NCI-H1694 (cell line): ENCODE results near the gene TK2.

ENCODE experiments used
- DNase-seq: peaks from one replicate; lab custom pipeline; 2025; lab: John Stamatoyannopoulos, UW

Gene TK2

DNA sequence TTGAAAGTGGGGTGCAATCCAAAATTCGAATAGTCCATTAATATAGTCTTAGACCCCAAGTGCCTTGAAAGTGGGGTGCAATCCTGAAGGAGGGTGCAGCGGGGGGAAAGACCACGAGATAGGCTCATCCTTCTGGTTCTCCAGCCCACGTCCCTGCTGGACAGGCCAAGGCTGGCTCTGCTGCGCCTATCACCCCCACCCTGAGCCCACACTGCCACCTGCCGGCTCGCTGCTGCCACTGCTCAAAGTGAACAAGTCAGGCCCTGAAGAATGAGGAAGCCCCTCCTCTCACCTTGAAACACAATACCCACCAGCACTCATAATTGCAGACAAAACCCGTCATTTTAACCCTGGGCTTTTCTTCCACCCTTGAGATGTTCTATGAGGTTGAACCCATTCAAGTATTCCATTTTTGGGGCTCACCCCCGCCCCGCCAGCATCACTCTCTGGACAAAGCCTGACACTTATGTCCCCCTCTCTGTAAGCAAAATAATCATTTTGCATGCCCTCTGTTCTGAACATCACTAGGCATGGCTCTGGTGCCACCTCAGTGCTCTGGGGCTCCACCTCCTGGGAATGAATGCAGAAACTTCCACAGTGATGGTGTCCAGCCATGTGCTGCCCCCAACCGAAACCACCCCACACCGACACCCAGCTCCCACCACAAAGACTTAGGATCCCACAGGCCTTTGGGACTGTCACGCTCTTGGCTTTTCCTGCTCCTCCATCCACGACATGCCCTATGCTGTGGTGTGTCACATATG, 66.1 kb downstream of the TK2 start:
- DNase-seq = peak; percentile 27

- no peak for DNase-seq
Measured at GRCh38 chr16:66481943-66482390, 68.0 kb downstream of the TK2 start.

- DNase-seq = no peak
Measured at GRCh38 chr16:66481081-66481942, 68.6 kb downstream of the TK2 start.

DNA sequence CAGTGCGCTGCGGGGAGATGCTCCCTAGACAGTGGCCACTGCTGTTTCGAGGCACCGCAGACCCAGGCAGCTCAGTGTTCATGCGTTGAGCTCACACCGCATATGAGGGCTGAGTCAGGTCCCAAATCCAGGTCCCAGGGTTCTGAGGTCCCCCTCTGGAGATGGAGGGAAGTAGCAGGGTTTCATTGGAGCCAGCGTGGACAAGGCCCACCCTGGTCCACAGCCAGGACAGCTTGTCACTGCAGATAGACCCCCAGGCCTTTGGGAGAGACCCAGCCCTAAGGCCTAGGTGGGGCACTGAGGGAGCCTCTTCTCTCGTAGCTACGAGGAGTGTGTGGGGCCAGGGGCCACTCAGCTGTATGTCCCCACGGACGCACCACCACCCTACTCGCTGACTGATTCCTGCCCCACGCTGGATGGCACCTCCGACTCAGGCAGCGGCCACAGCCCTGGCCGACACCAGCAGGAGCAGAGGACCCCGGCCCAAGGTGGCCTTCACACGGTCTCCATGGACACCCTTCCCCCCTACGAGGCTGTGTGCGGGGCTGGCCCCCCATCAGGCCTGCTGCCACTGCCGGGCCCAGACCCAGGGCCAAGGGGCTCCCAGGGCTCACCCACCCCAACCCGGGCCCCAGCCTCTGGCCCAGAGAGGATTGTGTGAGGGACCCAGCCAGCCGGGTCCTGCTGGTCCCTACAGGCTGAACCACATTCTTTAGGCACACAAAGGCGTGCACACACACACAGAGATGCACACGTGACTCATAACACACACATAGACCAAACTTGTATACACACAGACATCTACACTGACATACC, 69.4 kb downstream of the TK2 start:
- DNase-seq = no peak

DNA sequence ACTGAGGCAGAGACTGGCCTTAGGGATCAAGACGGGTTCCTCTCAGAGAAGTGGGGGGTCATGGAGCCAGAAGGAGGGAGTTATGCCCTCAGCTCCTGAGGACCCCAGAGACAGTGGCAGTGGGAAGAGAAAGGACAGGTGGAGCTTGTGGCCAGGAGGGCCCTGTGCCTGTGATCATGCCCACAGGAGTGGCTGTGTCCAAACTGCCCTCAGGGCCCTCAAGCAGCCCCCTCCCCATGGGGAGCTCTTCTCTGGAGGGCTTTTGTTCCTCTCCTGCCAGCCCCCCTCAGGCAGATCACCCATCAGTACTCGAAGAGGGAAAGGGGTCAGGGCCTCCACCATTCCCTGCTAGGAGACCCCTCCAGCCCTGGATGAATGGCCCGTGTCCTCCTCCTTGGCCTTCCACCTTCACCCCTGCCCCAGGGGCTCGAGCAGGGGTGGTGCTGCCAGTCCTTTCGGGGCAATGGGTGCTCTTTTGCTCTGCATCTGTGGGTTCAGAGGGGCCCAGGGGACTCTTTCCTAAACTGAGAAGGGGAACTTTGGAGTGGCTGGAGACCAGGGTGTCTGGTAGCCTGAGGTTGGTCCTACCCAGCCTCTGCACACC, 70.2 kb downstream of the TK2 start:
- no peak for DNase-seq

- peak; percentile 43 for DNase-seq
Measured at GRCh38 chr16:66478733-66479511, 71.0 kb downstream of the TK2 start.

DNA sequence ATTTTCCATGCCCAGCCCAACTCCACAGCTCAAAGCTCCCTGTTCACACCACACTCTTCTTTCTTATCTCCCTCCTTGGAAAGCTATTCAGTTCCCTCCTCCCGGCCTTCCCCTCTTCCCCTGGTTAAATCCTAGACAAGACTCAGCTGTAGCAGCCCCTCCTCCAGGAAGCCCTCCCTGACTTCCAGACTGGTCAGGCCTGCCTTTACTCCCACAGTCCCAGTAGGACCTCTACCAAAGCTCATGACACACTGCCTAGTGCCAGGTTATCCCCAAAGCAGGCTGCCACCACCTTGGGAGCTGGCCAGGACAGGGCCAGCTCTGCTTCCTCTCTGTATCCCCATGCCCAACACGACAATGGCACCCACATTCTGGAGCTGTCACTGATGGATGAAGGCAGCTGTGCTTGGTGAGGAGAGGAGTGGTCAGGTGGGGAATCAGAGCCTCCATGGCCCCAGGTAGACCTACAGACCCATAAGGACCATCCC, 72.8 kb downstream of the TK2 start:
- no peak for DNase-seq

DNA sequence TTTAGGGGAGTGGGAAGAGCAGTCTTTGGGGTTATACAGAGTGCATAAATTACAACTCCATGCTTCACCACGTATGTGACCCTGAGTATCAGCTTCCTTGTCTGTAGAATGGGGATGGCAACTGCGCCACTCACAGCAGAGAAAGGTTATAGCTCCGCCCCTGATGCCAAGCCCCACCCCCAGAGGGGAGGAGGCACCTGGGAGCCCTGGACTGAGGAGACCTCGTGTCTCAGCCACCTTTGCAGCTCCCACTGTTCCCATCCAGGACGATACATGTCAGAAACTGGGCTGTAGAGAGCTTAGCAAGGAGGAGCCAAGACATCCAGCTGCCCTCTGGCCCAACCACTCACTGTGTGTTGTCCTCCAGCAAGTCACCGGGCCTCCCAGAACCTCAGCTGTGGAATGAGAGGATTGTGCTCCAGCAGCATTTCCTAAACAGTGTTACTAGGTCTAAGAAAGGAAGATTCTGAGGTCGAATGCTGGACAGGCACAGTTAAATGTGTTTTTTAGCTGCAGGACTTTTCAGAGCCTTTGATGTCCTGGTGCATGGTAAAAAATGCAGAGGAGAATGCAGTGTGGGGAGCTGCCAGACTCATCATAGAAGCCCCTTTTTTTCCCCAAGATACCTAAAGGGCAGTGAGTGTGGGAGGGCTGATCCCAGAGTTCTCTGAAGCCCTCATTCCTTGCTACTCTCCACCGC, 73.4 kb downstream of the TK2 start:
- DNase-seq = no peak

DNA sequence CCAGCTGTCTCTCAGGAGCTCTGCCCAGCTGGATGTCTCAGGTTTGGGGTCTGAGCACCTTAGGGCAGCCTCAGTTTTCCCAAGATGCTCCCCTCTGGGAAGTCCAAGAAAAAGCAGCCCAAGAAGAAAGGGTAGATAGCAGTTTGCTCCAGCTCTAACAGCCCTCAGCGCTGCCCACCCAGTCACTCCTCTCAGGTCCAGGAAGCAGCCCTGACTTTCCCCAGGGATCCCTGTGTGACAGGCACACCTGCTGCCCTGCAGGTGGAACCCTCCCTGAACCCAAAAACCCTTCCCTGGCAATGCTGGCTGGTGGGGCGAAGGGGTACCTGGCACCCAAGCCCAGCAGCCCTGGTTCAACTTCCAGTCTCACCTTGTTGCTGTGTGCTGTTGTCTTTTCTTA, 74.7 kb downstream of the TK2 start:
- no peak for DNase-seq

DNA sequence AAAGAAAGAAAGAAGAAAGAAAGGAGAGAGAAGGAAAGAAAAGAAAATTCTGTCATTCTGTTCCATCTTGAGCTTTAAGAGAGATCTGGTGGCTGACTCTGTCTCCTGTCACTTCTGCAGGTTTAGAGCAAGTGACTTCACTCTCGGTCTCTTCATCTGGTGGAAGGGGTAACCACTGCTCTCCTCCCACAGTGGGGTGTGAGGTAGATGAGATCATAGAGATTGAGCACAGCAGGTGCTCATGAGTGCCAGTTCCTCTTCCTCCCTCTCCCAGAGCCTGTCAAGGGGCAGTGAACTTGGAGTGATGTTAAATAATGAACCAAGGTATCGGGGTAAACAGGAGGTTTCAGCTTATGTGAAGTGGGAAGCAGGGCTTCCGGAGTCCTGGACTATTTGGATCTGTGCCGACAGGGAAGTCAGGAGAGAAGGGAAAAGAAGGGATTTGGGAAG, 75.1 kb downstream of the TK2 start:
- no peak for DNase-seq

- no peak for DNase-seq
Measured at GRCh38 chr16:66473654-66474519, 76.0 kb downstream of the TK2 start.

GRCh38 chr16:66473051-66473571, 76.8 kb downstream of the TK2 start:
- no peak for DNase-seq

DNA sequence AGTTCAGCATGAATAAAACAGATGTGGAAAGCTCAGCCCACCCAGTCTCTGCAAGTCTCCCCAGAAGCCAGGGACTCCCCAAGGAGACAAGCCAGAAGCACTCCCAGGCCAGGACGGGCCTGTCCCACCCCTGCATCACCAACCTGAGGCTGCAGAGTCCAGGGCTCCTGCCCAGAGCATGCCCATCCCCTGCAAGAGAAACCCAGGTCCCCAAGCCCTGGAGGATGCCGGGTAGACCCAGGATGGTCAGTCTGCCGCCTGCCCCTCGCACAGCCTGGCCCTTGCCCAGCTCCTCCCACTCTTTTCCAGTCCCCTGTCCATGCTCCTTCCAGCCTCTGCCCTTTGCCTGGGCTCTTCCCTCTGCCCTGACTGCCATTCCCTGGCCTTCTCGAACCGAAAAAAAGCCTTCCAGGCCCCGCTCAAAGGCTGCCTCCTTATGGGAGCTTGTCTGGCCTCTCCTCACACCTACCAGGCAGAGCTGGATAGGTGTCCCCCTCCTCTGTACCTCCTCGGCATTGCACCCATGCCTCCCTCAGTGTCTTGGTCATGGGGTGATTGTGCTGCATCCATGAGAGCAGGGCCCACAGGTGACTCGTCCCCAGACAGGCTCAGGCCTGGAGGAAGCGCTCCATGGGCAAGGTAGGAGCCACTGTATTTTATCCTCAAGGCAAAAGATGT, 78.1 kb downstream of the TK2 start:
- DNase-seq = no peak

DNA sequence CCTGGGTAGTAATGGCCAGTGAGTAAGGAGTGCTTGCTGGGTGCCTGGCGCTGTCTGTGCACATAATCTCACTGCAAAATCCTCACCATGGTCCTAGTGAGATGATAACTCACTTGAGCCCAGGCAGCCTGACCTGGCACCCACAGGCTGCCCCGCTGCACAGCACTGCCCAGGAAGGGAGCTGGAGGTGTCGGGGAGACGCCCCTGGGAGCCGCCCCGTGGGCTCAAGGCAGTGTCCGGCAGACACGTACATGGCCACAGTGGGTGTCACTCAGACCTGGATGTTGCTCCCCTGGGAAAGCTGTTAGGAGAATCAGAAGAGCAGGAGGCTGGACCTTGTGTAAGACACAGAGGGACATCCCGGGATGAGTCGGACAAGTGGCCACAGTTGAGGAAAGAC, 78.7 kb downstream of the TK2 start:
- DNase-seq = no peak

GRCh38 chr16:66470556-66470955, 79.4 kb downstream of the TK2 start:
- no peak for DNase-seq

DNA sequence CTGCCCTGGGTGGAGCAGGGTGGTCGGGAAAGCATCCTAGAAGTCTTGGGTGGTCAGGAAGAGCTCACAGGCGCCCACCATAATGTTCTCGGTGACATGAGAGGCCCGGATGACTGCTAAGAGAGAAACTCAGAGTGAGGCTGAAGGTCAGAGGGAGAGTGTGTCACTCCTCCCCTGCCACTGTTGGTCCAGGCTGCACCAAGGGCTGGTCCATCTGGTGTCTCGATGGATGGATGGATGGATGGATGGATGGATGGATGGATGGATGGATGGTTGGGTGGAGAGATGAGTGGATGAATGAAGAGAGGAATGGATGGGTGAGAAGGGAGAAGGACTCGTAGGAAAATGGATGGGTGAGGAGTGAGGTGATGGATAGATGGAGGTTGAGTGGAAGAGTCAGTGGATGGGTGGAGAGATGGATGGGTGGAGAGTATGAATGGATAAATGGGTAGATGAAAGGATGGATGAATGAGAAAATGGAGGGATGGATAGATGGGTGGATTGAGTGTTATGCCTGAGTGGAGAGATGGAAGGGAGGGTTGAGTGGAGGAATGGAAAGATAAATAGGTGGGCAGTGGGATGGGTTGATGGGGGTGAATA, 79.9 kb downstream of the TK2 start:
- DNase-seq = no peak

DNA sequence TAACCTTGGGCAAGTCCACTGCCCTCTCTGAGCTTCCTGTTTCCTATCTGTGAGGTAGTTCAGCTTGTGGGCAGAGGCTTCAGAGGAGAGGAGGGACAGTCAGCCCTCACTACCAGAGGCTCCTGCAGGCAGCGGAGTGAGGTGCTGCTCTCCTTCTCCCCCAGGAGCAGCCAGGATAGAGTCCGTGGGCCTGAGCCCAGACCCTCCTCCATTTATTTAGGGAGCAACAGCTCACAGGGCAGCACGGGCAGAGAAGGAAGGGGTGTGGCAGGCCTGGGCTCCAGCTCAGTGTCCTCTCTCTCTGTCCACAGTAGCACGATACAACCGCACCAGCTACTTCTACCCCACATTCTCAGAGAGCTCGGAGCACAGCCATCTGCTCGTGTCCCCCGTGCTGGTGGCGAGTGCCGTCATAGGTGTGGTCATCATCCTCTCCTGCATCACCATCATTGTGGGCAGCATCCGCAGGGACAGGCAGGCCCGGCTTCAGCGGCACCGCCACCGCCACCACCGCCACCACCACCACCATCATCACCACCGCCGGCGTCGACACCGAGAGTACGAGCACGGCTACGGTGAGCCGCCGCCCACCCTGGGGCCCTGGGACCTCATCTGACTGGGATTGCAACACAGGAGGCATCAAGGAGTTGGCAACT, 80.5 kb downstream of the TK2 start:
- no peak for DNase-seq
